NCI-H1436 (cell line): ENCODE results near the gene FEM1A.

Source experiments
- DNase-seq: peaks from one replicate; lab custom pipeline; 2025; lab: John Stamatoyannopoulos, UW

FEM1A gene

DNA sequence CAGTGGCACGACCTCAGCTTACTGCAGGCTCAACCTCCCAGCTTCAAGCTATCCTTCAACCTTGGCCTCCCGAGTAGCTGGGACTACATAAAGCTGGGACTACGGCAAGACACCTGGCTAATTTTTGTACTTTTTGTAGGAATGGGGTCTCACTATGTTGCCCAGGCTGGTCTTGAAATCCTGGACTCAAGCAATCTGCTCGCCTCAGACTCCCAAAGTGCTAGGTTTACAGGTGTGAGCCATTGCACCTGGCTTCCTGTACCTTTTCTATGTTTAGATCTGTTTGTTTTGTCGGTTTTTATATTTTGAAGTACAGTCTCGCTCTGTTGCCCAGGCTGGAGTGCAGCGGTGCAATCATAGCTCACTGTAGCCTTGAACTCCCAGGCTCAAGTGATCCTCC is 57.5 kb downstream of the FEM1A start:
- no peak for DNase-seq
